Urinary bladder (tissue), 4 donors: ENCODE data around the gene CIAO1. TPM values are rescaled to one million over a fixed set of nuclear protein-coding genes. Genes with fewer than 3 reads are reported as not detected.

Source experiments
- DNase-seq: peaks from one replicate; pipeline ENCODE4 v3.0.0-alpha.2; 2015; ENCODE audit errors: extremely low spot score
- H3K27ac ChIP-seq: one replicate; pipeline ENCODE4 v1.5.1; 2013; ENCODE audit warnings: low read depth, mild to moderate bottlenecking, moderate library complexity
- H3K36me3 ChIP-seq: one replicate; pipeline ENCODE4 v1.6.1; 2013; ENCODE audit warnings: mild to moderate bottlenecking, moderate library complexity; ENCODE audit not compliant: insufficient read depth
- H3K4me1 ChIP-seq: one replicate; pipeline ENCODE4 v1.6.1; 2013; ENCODE audit warnings: mild to moderate bottlenecking, moderate library complexity; ENCODE audit not compliant: insufficient read depth
- H3K4me3 ChIP-seq: one replicate; pipeline ENCODE4 v1.5.1; 2013; ENCODE audit warnings: low read depth, low read length
- WGBS: extraction: QIAGEN DNeasy Blood & Tissue Kit; methylation state at CpG from one replicate; pipeline ENCODE4 v1.1.7; 2013; 5-methylcytosine and 5-hydroxymethylcytosine counted together
- polyA plus RNA-seq: library from polyadenylated mRNA; stranded (reverse); fragments of 200-250 nt; gene quantifications from one replicate; pipeline ENCODE4 v1.2.3, GENCODE V29; 2013
- total RNA-seq: library from RNA; depleted of rRNA; stranded (reverse); fragments of >200 nt; gene quantifications from one replicate; pipeline ENCODE4 v1.2.3, GENCODE V29; 2014
- donor health status: healthy with polysubstance abuse.
- donor health status: healthy.

The CIAO1 gene
- total and polyA plus RNA-seq, 2 donors: 52.4 to 60.3 TPM

- Histone ChIP-seq H3K36me3 (no peaks in the 10 kb centered on the region), H3K4me3 (no peak overlapping the region), H3K4me1 (no peaks in the 10 kb centered on the region), H3K27ac (no peak overlapping the region)
- WGBS: 78% methylated on average over 2 of the region's 2 CpGs
- DNase-seq: no peak
Observed at GRCh38 chr2:96241227-96241626, 24.8 kb upstream of the CIAO1 start.

GRCh38 chr2:96241900-96242611 is 24.0 kb upstream of the CIAO1 start:
- no peak overlapping the region for H3K27ac ChIP-seq
- DNase-seq: no peak
- H3K36me3 ChIP-seq: no peaks in the 10 kb centered on the region

GRCh38 chr2:96243843-96244242 is 22.2 kb upstream of the CIAO1 start:
- no peak for DNase-seq
- Histone ChIP-seq H3K4me3 (no peak overlapping the region), H3K36me3 (no peaks in the 10 kb centered on the region), H3K4me1 (no peaks in the 10 kb centered on the region), H3K27ac (no peak overlapping the region)
- WGBS: 86% methylated on average over 5 of the region's 5 CpGs

More at GRCh38 chr2:96241900-96242611, 24.0 kb upstream of the CIAO1 start:
- Histone ChIP-seq H3K4me1 (no peaks in the 10 kb centered on the region), H3K4me3 (no peak overlapping the region)
- WGBS: 65% methylated on average over 5 of the region's 5 CpGs

GRCh38 chr2:96245609-96246390 is 20.2 kb upstream of the CIAO1 start:
- no peaks in the 10 kb centered on the region for H3K4me1 ChIP-seq
- no peak overlapping the region for H3K4me3 ChIP-seq
- WGBS: 88% methylated on average over 8 of the region's 8 CpGs
- H3K27ac ChIP-seq: no peak overlapping the region
- no peaks in the 10 kb centered on the region for H3K36me3 ChIP-seq
- DNase-seq: no peak

GRCh38 chr2:96247009-96247408 is 19.0 kb upstream of the CIAO1 start:
- WGBS: 79% methylated on average over 3 of the region's 3 CpGs
- no peaks in the 10 kb centered on the region for H3K4me1 ChIP-seq
- no peak overlapping the region for H3K4me3 ChIP-seq
- no peak for DNase-seq
- H3K27ac ChIP-seq: no peak overlapping the region
- no peaks in the 10 kb centered on the region for H3K36me3 ChIP-seq

- no peak overlapping the region for H3K4me3 ChIP-seq
- no peak for DNase-seq
- 89% methylated on average over 5 of the region's 5 CpGs for WGBS
- no peak overlapping the region for H3K27ac ChIP-seq
- no peaks in the 10 kb centered on the region for H3K4me1 ChIP-seq
- H3K36me3 ChIP-seq: no peaks in the 10 kb centered on the region
Observed at GRCh38 chr2:96247896-96248295, 18.1 kb upstream of the CIAO1 start.

- no peak overlapping the region for H3K4me3 ChIP-seq
- H3K27ac ChIP-seq: no peak overlapping the region
- DNase-seq: no peak
Observed at GRCh38 chr2:96248624-96249023, 17.4 kb upstream of the CIAO1 start.

GRCh38 chr2:96249654-96250053 is 16.4 kb upstream of the CIAO1 start:
- DNase-seq: no peak
- H3K4me3 ChIP-seq: no peak overlapping the region
- no peak overlapping the region for H3K27ac ChIP-seq
- H3K36me3 ChIP-seq: peaks cover 5% of the 10 kb centered on the region
- no peaks in the 10 kb centered on the region for H3K4me1 ChIP-seq
- WGBS: 64% methylated on average over 9 of the region's 9 CpGs

More at GRCh38 chr2:96248624-96249023, 17.4 kb upstream of the CIAO1 start:
- Histone ChIP-seq H3K4me1 (no peaks in the 10 kb centered on the region), H3K36me3 (peaks cover 4% of the 10 kb centered on the region)
- WGBS: 90% methylated on average over 4 of the region's 4 CpGs

GRCh38 chr2:96250188-96250587 is 15.8 kb upstream of the CIAO1 start:
- Histone ChIP-seq H3K27ac (no peak overlapping the region), H3K4me1 (no peaks in the 10 kb centered on the region), H3K4me3 (no peak overlapping the region), H3K36me3 (peaks cover 7% of the 10 kb centered on the region)
- no peak for DNase-seq
- 87% methylated on average over 6 of the region's 6 CpGs for WGBS

GRCh38 chr2:96251721-96252292 is 14.2 kb upstream of the CIAO1 start:
- Histone ChIP-seq H3K4me3 (no peak overlapping the region), H3K36me3 (peaks cover 7% of the 10 kb centered on the region), H3K27ac (no peak overlapping the region), H3K4me1 (no peaks in the 10 kb centered on the region)
- DNase-seq: no peak
- 56% methylated on average over 6 of the region's 6 CpGs for WGBS

GRCh38 chr2:96252526-96252925 is 13.5 kb upstream of the CIAO1 start:
- Histone ChIP-seq H3K27ac (no peak overlapping the region), H3K36me3 (peaks cover 7% of the 10 kb centered on the region), H3K4me3 (no peak overlapping the region), H3K4me1 (no peaks in the 10 kb centered on the region)
- DNase-seq: no peak
- WGBS: 92% methylated on average over 8 of the region's 8 CpGs

- H3K4me1 ChIP-seq: no peaks in the 10 kb centered on the region
- no peak overlapping the region for H3K27ac ChIP-seq
- WGBS: 86% methylated on average over 7 of the region's 7 CpGs
- peaks cover 7% of the 10 kb centered on the region for H3K36me3 ChIP-seq
- no peak for DNase-seq
- no peak overlapping the region for H3K4me3 ChIP-seq
Observed at GRCh38 chr2:96253006-96253405, 13.0 kb upstream of the CIAO1 start.

GRCh38 chr2:96254571-96254970 is 11.5 kb upstream of the CIAO1 start:
- 79% methylated on average over 11 of the region's 11 CpGs for WGBS
- H3K27ac ChIP-seq: no peak overlapping the region
- no peak for DNase-seq
- H3K4me1 ChIP-seq: no peaks in the 10 kb centered on the region
- H3K4me3 ChIP-seq: no peak overlapping the region
- peaks cover 7% of the 10 kb centered on the region for H3K36me3 ChIP-seq

- DNase-seq: no peak
- 79% methylated on average over 6 of the region's 6 CpGs for WGBS
- H3K4me1 ChIP-seq: no peaks in the 10 kb centered on the region
- H3K27ac ChIP-seq: no peak overlapping the region
- peaks cover 7% of the 10 kb centered on the region for H3K36me3 ChIP-seq
- H3K4me3 ChIP-seq: no peak overlapping the region
Observed at GRCh38 chr2:96256611-96257113, 9.4 kb upstream of the CIAO1 start.
